SU-DHL-6 (cell line): Measurements from ENCODE around the gene ATF7IP.

Source experiments
- CTCF ChIP-seq: fragments of 200-600 bp; sonication (generic); IDR thresholded peaks from one replicate; pipeline ENCODE4 v1.5.1; 2017; ENCODE audit warnings: antibody characterized with exemption, mild to moderate bottlenecking, low read length, moderate library complexity; ENCODE audit not compliant: insufficient read depth, poor library complexity, severe bottlenecking
- EZH2phosphoT487 ChIP-seq: fragments of 200-600 bp; sonication (generic), shearing (Covaris generic); conservative IDR thresholded peaks from 2 replicates; pipeline ENCODE4 v1.6.1; 2018; ENCODE audit warnings: mild to moderate bottlenecking, antibody characterized with exemption, low read length, moderate library complexity, mixed read lengths

DNA sequence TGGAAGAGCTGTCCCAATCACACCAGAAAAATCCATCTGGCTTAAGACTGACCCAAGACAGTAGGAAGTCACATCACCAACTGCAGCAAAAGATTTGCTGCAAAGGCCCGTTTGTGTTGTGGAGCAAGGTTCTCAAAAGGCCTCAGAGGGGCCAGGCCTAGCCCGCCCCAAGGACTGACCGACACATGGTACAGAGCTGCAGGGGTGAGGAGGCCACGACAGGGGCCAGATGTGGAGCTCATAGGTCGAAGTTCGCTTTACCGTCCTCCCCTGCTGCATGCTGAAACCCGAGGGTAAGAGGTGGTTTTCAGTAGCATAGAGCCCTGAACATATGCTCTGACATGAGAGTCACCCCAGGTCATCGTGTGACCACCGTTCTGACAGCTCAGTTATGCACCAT, 166.7 kb downstream of the ATF7IP start:
- no peak for TF ChIP-seq CTCF
- no peak for TF ChIP-seq EZH2phosphoT487
